Spleen (tissue), 11 donors: Measurements from ENCODE around the gene B4GALNT3. TPM values are rescaled to one million over a fixed set of nuclear protein-coding genes. Genes with fewer than 3 reads are reported as not detected.

Experiments used
- DNase-seq: peaks from one replicate; pipeline ENCODE4 v3.0.0-alpha.2; 2020
- H3K27ac ChIP-seq, 8 donors: fragments of 200-600 bp; sonication (generic) in 7 of 8; 1 replicate in 4 of 8; 2 replicates in 4 of 8; pipeline versions ENCODE4 v1.5.0 to v1.8.0; 2016 to 2021; ENCODE audit warnings: inconsistent platforms in 4 of 8, mild to moderate bottlenecking in 4 of 8, moderate library complexity in 1 of 8
- H3K27me3 ChIP-seq, 7 donors: fragments of 200-600 bp; sonication (generic) in 6 of 7; replicated peaks in 1 of 7; 1 replicate in 4 of 7; 2 replicates in 3 of 7; pipeline versions ENCODE4 v1.5.0 to v1.8.0; 2016 to 2021; ENCODE audit warnings: inconsistent platforms in 3 of 7, mild to moderate bottlenecking in 1 of 7
- H3K36me3 ChIP-seq, 6 donors: fragments of 200-600 bp; sonication (generic) in 5 of 6; 1 replicate in 4 of 6; 2 replicates in 2 of 6; pipeline versions ENCODE4 v1.5.0 to v1.8.0; 2016 to 2021; ENCODE audit warnings: inconsistent platforms in 2 of 6
- H3K4me1 ChIP-seq, 6 donors: fragments of 200-600 bp; sonication (generic) in 5 of 6; 1 replicate in 3 of 6; 2 replicates in 3 of 6; pipeline versions ENCODE4 v1.5.0 to v1.8.0; 2016 to 2021; ENCODE audit warnings: inconsistent platforms in 3 of 6
- H3K4me3 ChIP-seq, 8 donors: fragments of 200-600 bp; sonication (generic) in 7 of 8; 1 replicate in 4 of 8; 2 replicates in 4 of 8; pipeline versions ENCODE4 v1.5.0 to v1.8.0; 2016 to 2021; ENCODE audit warnings: inconsistent platforms in 4 of 8, mild to moderate bottlenecking in 4 of 8, moderate library complexity in 2 of 8
- H3K9me3 ChIP-seq, 8 donors: fragments of 200-600 bp; sonication (generic) in 7 of 8; 1 replicate in 4 of 8; 2 replicates in 4 of 8; pipeline versions ENCODE4 v1.5.0 to v1.8.0; 2016 to 2021; ENCODE audit warnings: inconsistent platforms in 4 of 8
- CTCF ChIP-seq, 11 experiments: fragments of 200-600 bp in 7 of 11; fragments of 450-650 bp in 4 of 11; sonication (generic) in 4 of 11; IDR thresholded peaks in 8 of 11; conservative IDR thresholded peaks in 3 of 11; 1 replicate in 7 of 11; 2 replicates in 4 of 11; pipeline versions ENCODE4 v1.4.0 to v1.8.0; 2016 to 2021; ENCODE audit warnings: antibody characterized with exemption in 11 of 11, inconsistent platforms in 4 of 11, mild to moderate bottlenecking in 1 of 11
- POLR2A ChIP-seq, 3 donors: fragments of 450-650 bp; IDR thresholded peaks; one replicate each; pipeline ENCODE4 v1.5.1; 2017; ENCODE audit warnings: antibody characterized with exemption in 3 of 3, mild to moderate bottlenecking in 1 of 3
- POLR2AphosphoS5 ChIP-seq, 3 donors: sonication (generic); formaldehyde crosslinking; IDR thresholded peaks; one replicate each; pipeline ENCODE4 v1.5.1; 2017; ENCODE audit warnings: antibody characterized with exemption in 3 of 3
- WGBS, 5 donors: extraction: QIAGEN DNeasy Blood & Tissue Kit in 3 of 5; methylation state at CpG; one replicate each; pipeline versions ENCODE4 v1.1.5 to v1.1.7; 2013 to 2018; 5-methylcytosine and 5-hydroxymethylcytosine counted together
- intact Hi-C: fragments of 100-400 bp; cut with DNase I; formaldehyde crosslinking; loops from one replicate; pipeline ENCODE4 v1.15.0; 2023; ENCODE audit warnings: low total_unique reads
- polyA plus RNA-seq, 3 donors: library from polyadenylated mRNA; stranded (reverse); fragments of 200-250 nt; gene quantifications; one replicate each; pipeline ENCODE4 v1.2.1, GENCODE V29; 2013
- total RNA-seq, 7 donors: library from RNA; depleted of rRNA in 3 of 7; stranded (reverse); fragments of >200 nt in 3 of 7; fragmentation: NEBNext Ultra II Directional in 4 of 7; extraction: Animal tissue kit (Norgen Biotek cat#: 25700) in 4 of 7; gene quantifications; one replicate each; pipeline versions ENCODE4 v1.1.0 to v1.2.1, GENCODE V29; 2016 to 2021
- donor health status: healthy with polysubstance abuse.
- donor health status: DM: no; HTN: no; CAD: no; lungs with moderate emphysema.
- donor health status: DM: no; HTN: no; CAD: no.
- donor health status: Bipolar disorder and iron deficiency.
- donor health status: healthy.
- donor health status: DM: no; HTN: no; CAD: no.
- donor health status: DM: yes; HTN: yes; CAD: no.

The B4GALNT3 gene
- total and polyA plus RNA-seq, 10 donors: 0.28 to 2.0 (median 1.5) TPM

- TF ChIP-seq POLR2A (IDR thresholded peaks at IDR 0.05) (no peak), POLR2AphosphoS5 (IDR thresholded peaks at IDR 0.05) (no peak), CTCF (IDR thresholded peaks at IDR 0.05 in 8 of 11, conservative IDR thresholded peaks at IDR 0.05 in 3 of 11) (no peak)
- intact Hi-C loops: no loop called here
- H3K4me3 ChIP-seq: no peak overlapping the region
- H3K36me3 ChIP-seq: no peaks in the 10 kb centered on the region
- no peaks in the 10 kb centered on the region for H3K9me3 ChIP-seq
- no peaks in the 10 kb centered on the region for H3K27me3 ChIP-seq
- 92 to 100% (median 97%) methylated on average over 4 to 5 of the region's 5 CpGs for WGBS, 5 donors
- no peak overlapping the region for H3K27ac ChIP-seq
- H3K4me1 ChIP-seq: peaks cover 2 to 8% (median 6%) of the 10 kb centered on the region in 6 donors
- no peak for DNase-seq
Measured at GRCh38 chr12:581321-581720, 121.6 kb downstream of the B4GALNT3 start.

GRCh38 chr12:581746-582145, 122.0 kb downstream of the B4GALNT3 start:
- TF ChIP-seq POLR2A (IDR thresholded peaks at IDR 0.05): no peak
- TF ChIP-seq CTCF (IDR thresholded peaks at IDR 0.05 in 8 of 11, conservative IDR thresholded peaks at IDR 0.05 in 3 of 11): no peak
- no peak for TF ChIP-seq POLR2AphosphoS5 (IDR thresholded peaks at IDR 0.05)
- no peaks in the 10 kb centered on the region for H3K36me3 ChIP-seq
- intact Hi-C loops: no loop called here
- no peak for DNase-seq
- H3K9me3 ChIP-seq: no peaks in the 10 kb centered on the region
- H3K4me1 ChIP-seq: peaks cover 0 to 4% (median 2%) of the 10 kb centered on the region in 6 donors
- 87 to 96% (median 91%) methylated on average over 8 to 9 of the region's 9 CpGs for WGBS, 5 donors
- no peak overlapping the region for H3K4me3 ChIP-seq
- H3K27ac ChIP-seq: no peak overlapping the region
- no peaks in the 10 kb centered on the region for H3K27me3 ChIP-seq

- TF ChIP-seq POLR2A (IDR thresholded peaks at IDR 0.05): no peak
- no peak for TF ChIP-seq POLR2AphosphoS5 (IDR thresholded peaks at IDR 0.05)
- no peak for TF ChIP-seq CTCF (IDR thresholded peaks at IDR 0.05 in 8 of 11, conservative IDR thresholded peaks at IDR 0.05 in 3 of 11)
- no peaks in the 10 kb centered on the region for H3K9me3 ChIP-seq
- no peak for DNase-seq
- WGBS, 5 donors: 76 to 84% (median 81%) methylated on average over 10 to 13 of the region's 13 CpGs
- no peak overlapping the region for H3K4me3 ChIP-seq
- H3K4me1 ChIP-seq: no peaks in the 10 kb centered on the region
- no peaks in the 10 kb centered on the region for H3K27me3 ChIP-seq
- intact Hi-C loops: no loop called here
- no peaks in the 10 kb centered on the region for H3K36me3 ChIP-seq
- H3K27ac ChIP-seq: no peak overlapping the region
Measured at GRCh38 chr12:583251-583869, 123.6 kb downstream of the B4GALNT3 start.

- H3K4me1 ChIP-seq: no peaks in the 10 kb centered on the region
Measured at GRCh38 chr12:585062-586061, 125.6 kb downstream of the B4GALNT3 start.

More at GRCh38 chr12:585062-586061, 125.6 kb downstream of the B4GALNT3 start:
- no peak for DNase-seq
- no peak overlapping the region for H3K4me3 ChIP-seq
- H3K36me3 ChIP-seq: no peaks in the 10 kb centered on the region
- intact Hi-C loops: no loop called here
- peaks cover 0 to 5% (median 0%) of the 10 kb centered on the region in 8 donors for H3K9me3 ChIP-seq
- WGBS, 5 donors: 84 to 90% (median 87%) methylated on average over 27 to 30 of the region's 30 CpGs
- H3K27me3 ChIP-seq: no peaks in the 10 kb centered on the region
- H3K27ac ChIP-seq: no peak overlapping the region
- TF ChIP-seq POLR2A (IDR thresholded peaks at IDR 0.05) (no peak), CTCF (IDR thresholded peaks at IDR 0.05 in 8 of 11, conservative IDR thresholded peaks at IDR 0.05 in 3 of 11) (no peak), POLR2AphosphoS5 (IDR thresholded peaks at IDR 0.05) (no peak)
